Vagina (tissue), 2 donors: Measurements from ENCODE around the gene VDR. TPM values are rescaled to one million over a fixed set of nuclear protein-coding genes. Genes with fewer than 3 reads are reported as not detected.

Experiments used
- DNase-seq, 2 donors: peaks; one replicate each; pipeline ENCODE4 v3.0.0-alpha.2; 2017; ENCODE audit errors: extremely low spot score in 2 of 2
- H3K27ac ChIP-seq: fragments of 200-600 bp; sonication (generic); one replicate; pipeline ENCODE4 v1.5.1; 2019
- H3K27me3 ChIP-seq: fragments of 200-600 bp; sonication (generic); one replicate; pipeline ENCODE4 v1.5.1; 2019
- H3K36me3 ChIP-seq, 2 donors: fragments of 200-600 bp; sonication (generic); one replicate each; pipeline ENCODE4 v1.5.1; 2017 to 2019
- H3K4me1 ChIP-seq: fragments of 200-600 bp; sonication (generic); one replicate; pipeline ENCODE4 v1.5.1; 2019
- H3K4me3 ChIP-seq, 2 donors: fragments of 200-600 bp; sonication (generic); 1 replicate in 1 of 2; 2 replicates in 1 of 2; pipeline ENCODE4 v1.5.1; 2016 to 2019
- H3K9me3 ChIP-seq: fragments of 200-600 bp; sonication (generic); one replicate; pipeline ENCODE4 v1.5.1; 2019
- CTCF ChIP-seq, 3 experiments: fragments of 450-650 bp in 2 of 3; fragments of 200-600 bp in 1 of 3; sonication (generic) in 1 of 3; IDR thresholded peaks; one replicate each; pipeline ENCODE4 v1.5.1; 2017 to 2019; ENCODE audit warnings: antibody characterized with exemption in 3 of 3, mild to moderate bottlenecking in 2 of 3, moderate library complexity in 2 of 3
- POLR2A ChIP-seq, 2 donors: fragments of 450-650 bp; IDR thresholded peaks; one replicate each; pipeline ENCODE4 v1.6.1; 2017; ENCODE audit warnings: antibody characterized with exemption in 2 of 2, mild to moderate bottlenecking in 2 of 2, moderate library complexity in 2 of 2
- POLR2AphosphoS5 ChIP-seq, 2 donors: sonication (generic); formaldehyde crosslinking; IDR thresholded peaks; one replicate each; pipeline ENCODE4 v1.9.0; 2017; ENCODE audit warnings: antibody characterized with exemption in 2 of 2, mild to moderate bottlenecking in 2 of 2, low read depth in 1 of 2; ENCODE audit not compliant: insufficient read depth in 1 of 2
- intact Hi-C: fragments of 100-400 bp; cut with DNase I; formaldehyde crosslinking; loops from one replicate; pipeline ENCODE4 v1.15.1; 2023
- total RNA-seq: library from RNA; depleted of rRNA; stranded (reverse); fragments of >200 nt; gene quantifications from one replicate; pipeline ENCODE4 v1.2.3, GENCODE V29; 2016

The VDR gene
- total RNA-seq, 1 donor from 2014 or later, result 23.6 TPM

GRCh38 chr12:47891356-47891755, 13.4 kb downstream of the VDR start:
- DNase-seq, result no peak
- Histone ChIP-seq H3K4me1 (peaks cover 5% of the 10 kb centered on the region), H3K36me3 (no peaks in the 10 kb centered on the region), H3K4me3 (no peak overlapping the region), H3K9me3 (no peaks in the 10 kb centered on the region), H3K27ac (no peak overlapping the region), H3K27me3 (no peaks in the 10 kb centered on the region)
- TF ChIP-seq CTCF (IDR thresholded peaks at IDR 0.05) (no peak), POLR2AphosphoS5 (IDR thresholded peaks at IDR 0.05; ENCODE audit: insufficient read depth in 1 of 2, low read depth in 1 of 2) (no peak), POLR2A (IDR thresholded peaks at IDR 0.05) (no peak)
- intact Hi-C loops, result no loop called here

GRCh38 chr12:47889040-47889439, 15.8 kb downstream of the VDR start:
- H3K27ac ChIP-seq, result no peak overlapping the region
- DNase-seq, result no peak
- TF ChIP-seq POLR2A (IDR thresholded peaks at IDR 0.05) (no peak), POLR2AphosphoS5 (IDR thresholded peaks at IDR 0.05; ENCODE audit: insufficient read depth in 1 of 2, low read depth in 1 of 2) (no peak), CTCF (IDR thresholded peaks at IDR 0.05) (no peak)

GRCh38 chr12:47888153-47888819, 16.5 kb downstream of the VDR start:
- Histone ChIP-seq H3K36me3 (no peaks in the 10 kb centered on the region), H3K27ac (no peak overlapping the region), H3K4me1 (peaks cover 10% of the 10 kb centered on the region), H3K27me3 (no peaks in the 10 kb centered on the region), H3K9me3 (no peaks in the 10 kb centered on the region), H3K4me3 (no peak overlapping the region)
- intact Hi-C loops, result no loop called here
- no peak for DNase-seq
- TF ChIP-seq POLR2A (IDR thresholded peaks at IDR 0.05) (no peak), POLR2AphosphoS5 (IDR thresholded peaks at IDR 0.05; ENCODE audit: insufficient read depth in 1 of 2, low read depth in 1 of 2) (no peak), CTCF (IDR thresholded peaks at IDR 0.05) (no peak)

More at GRCh38 chr12:47889040-47889439, 15.8 kb downstream of the VDR start:
- Histone ChIP-seq H3K9me3 (no peaks in the 10 kb centered on the region), H3K4me3 (no peak overlapping the region), H3K36me3 (no peaks in the 10 kb centered on the region), H3K4me1 (peaks cover 5% of the 10 kb centered on the region), H3K27me3 (no peaks in the 10 kb centered on the region)
- intact Hi-C loops, result no loop called here

GRCh38 chr12:47887529-47887928, 17.3 kb downstream of the VDR start:
- H3K4me1 ChIP-seq, result peaks cover 17% of the 10 kb centered on the region

More at GRCh38 chr12:47887529-47887928, 17.3 kb downstream of the VDR start:
- DNase-seq, result no peak
- Histone ChIP-seq H3K27me3 (no peaks in the 10 kb centered on the region), H3K36me3 (no peaks in the 10 kb centered on the region), H3K9me3 (no peaks in the 10 kb centered on the region), H3K27ac (no peak overlapping the region), H3K4me3 (no peak overlapping the region)
- TF ChIP-seq CTCF (IDR thresholded peaks at IDR 0.05), result no peak
- no peak for TF ChIP-seq POLR2A (IDR thresholded peaks at IDR 0.05)
- no peak for TF ChIP-seq POLR2AphosphoS5 (IDR thresholded peaks at IDR 0.05; ENCODE audit: insufficient read depth in 1 of 2, low read depth in 1 of 2)
- intact Hi-C loops, result no loop called here
